22Rv1 (cell line): ENCODE results near the gene TRIB2.

ENCODE experiments used
- CTCF ChIP-seq: fragments of 450-650 bp; IDR thresholded peaks from 2 replicates; pipeline ENCODE4 v1.5.1; 2017; ENCODE audit warnings: mild to moderate bottlenecking
- ZFX ChIP-seq: fragments of 450-650 bp; IDR thresholded peaks from 2 replicates; pipeline ENCODE4 v1.6.1; 2017; ENCODE audit warnings: antibody characterized with exemption, borderline replicate concordance

GRCh38 chr2:12763486-12763885 is 46.8 kb downstream of the TRIB2 start:
- TF ChIP-seq CTCF = no peak
- TF ChIP-seq ZFX = no peak
